Sigmoid colon (tissue), 4 donors: ENCODE results near the gene SYPL2.

Experiments used
- CTCF ChIP-seq, 4 experiments: fragments of 450-650 bp in 3 of 4; fragments of 200-600 bp in 1 of 4; IDR thresholded peaks; one replicate each; pipeline ENCODE4 v1.5.1; 2016 to 2019; ENCODE audit warnings: antibody characterized with exemption in 4 of 4, mild to moderate bottlenecking in 3 of 4, moderate library complexity in 2 of 4
- POLR2AphosphoS5 ChIP-seq, 4 donors: sonication (generic); formaldehyde crosslinking; IDR thresholded peaks; one replicate each; pipeline ENCODE4 v1.6.1; 2017; ENCODE audit warnings: antibody characterized with exemption in 4 of 4

GRCh38 chr1:109504974-109505373, 38.6 kb downstream of the SYPL2 start:
- TF ChIP-seq CTCF (IDR thresholded peaks at IDR 0.05), result no peak
- no peak for TF ChIP-seq POLR2AphosphoS5 (IDR thresholded peaks at IDR 0.05)
